ENCODE data around the gene RPL23. TPM values are rescaled to one million over a fixed set of nuclear protein-coding genes. Genes with fewer than 3 reads are reported as not detected.

RPL23 gene
- total and polyA plus RNA-seq, 9 of the 15 experiments (the other 6 are each of a cell fraction or from before 2014, with no cell fraction given) = 1,745 to 3,667 (median 3,096) TPM

DNA sequence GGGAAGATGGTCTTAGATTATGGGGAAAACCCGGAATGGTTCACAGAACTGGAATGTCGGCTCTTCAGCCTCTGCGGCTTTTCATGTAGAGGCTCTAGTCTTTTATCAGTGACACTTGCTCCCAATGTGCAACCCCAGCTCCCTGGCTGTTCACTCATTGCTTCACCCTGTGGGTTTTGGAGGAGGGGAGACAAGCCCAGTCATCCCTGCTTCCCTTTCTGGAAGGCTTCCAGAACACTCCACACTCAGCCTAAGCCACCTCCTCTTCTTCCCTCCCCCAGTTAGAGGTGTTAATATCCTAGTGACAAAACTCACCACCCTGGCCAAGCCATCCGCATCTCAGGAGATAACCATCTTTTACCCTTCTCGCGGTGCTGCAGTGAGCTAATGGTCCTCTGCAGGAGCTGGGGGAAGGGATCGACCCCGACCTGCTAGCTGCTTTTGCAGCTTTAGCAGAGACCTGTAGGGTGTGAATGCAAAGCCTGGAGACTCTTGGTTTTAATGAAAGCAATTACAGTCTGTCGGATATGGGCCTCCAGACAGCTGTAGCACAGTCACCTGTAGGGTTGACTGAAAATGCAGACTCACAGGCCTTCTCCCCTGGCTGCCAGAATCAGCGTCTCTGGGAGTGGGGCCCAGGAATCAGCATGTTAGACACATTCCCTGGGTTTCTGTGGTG is 47.6 kb upstream of the RPL23 start (continued):
- TF ChIP-seq, protein P1, sequence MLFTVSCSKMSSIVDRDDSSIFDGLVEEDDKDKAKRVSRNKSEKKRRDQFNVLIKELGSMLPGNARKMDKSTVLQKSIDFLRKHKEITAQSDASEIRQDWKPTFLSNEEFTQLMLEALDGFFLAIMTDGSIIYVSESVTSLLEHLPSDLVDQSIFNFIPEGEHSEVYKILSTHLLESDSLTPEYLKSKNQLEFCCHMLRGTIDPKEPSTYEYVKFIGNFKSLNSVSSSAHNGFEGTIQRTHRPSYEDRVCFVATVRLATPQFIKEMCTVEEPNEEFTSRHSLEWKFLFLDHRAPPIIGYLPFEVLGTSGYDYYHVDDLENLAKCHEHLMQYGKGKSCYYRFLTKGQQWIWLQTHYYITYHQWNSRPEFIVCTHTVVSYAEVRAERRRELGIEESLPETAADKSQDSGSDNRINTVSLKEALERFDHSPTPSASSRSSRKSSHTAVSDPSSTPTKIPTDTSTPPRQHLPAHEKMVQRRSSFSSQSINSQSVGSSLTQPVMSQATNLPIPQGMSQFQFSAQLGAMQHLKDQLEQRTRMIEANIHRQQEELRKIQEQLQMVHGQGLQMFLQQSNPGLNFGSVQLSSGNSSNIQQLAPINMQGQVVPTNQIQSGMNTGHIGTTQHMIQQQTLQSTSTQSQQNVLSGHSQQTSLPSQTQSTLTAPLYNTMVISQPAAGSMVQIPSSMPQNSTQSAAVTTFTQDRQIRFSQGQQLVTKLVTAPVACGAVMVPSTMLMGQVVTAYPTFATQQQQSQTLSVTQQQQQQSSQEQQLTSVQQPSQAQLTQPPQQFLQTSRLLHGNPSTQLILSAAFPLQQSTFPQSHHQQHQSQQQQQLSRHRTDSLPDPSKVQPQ (CRISPR knock-in tag; IDR thresholded peaks at IDR 0.05; ENCODE audit: borderline replicate concordance) = no peak
- TF ChIP-seq NBN (IDR thresholded peaks at IDR 0.05; ENCODE audit: low read depth) (peak; percentile 67; the same call in 1 of the 2 replicates), NR2F6 (CRISPR knock-in tag; IDR thresholded peaks at IDR 0.05) (no peak), SUPT5H (IDR thresholded peaks at IDR 0.05) (no peak), BRF1 (IDR thresholded peaks at IDR 0.05; ENCODE audit: borderline replicate concordance, extremely low read depth, insufficient read length) (no peak), ZNF584 (CRISPR knock-in tag; IDR thresholded peaks at IDR 0.05; ENCODE audit: low read depth) (no peak), ZZZ3 (IDR thresholded peaks at IDR 0.05) (no peak), KLF10 (CRISPR knock-in tag; IDR thresholded peaks at IDR 0.05) (no peak), FOXJ3 (CRISPR knock-in tag; IDR thresholded peaks at IDR 0.05) (no peak), PRPF4 (IDR thresholded peaks at IDR 0.05; ENCODE audit: insufficient read depth, low read depth, low read length, poor library complexity, severe bottlenecking) (no peak), PURB (CRISPR knock-in tag; IDR thresholded peaks at IDR 0.05; ENCODE audit: low read depth) (no peak), SRF (CRISPR knock-in tag; IDR thresholded peaks at IDR 0.05) (peak in 1 of 2 experiments; percentile 85; a peak in 1 of 4 replicates), NFXL1 (CRISPR knock-in tag; IDR thresholded peaks at IDR 0.05) (no peak), RB1 (IDR thresholded peaks at IDR 0.05; ENCODE audit: low read depth) (no peak), IRF2 (CRISPR knock-in tag; IDR thresholded peaks at IDR 0.05) (no peak)
- TF ChIP-seq, protein P2, sequence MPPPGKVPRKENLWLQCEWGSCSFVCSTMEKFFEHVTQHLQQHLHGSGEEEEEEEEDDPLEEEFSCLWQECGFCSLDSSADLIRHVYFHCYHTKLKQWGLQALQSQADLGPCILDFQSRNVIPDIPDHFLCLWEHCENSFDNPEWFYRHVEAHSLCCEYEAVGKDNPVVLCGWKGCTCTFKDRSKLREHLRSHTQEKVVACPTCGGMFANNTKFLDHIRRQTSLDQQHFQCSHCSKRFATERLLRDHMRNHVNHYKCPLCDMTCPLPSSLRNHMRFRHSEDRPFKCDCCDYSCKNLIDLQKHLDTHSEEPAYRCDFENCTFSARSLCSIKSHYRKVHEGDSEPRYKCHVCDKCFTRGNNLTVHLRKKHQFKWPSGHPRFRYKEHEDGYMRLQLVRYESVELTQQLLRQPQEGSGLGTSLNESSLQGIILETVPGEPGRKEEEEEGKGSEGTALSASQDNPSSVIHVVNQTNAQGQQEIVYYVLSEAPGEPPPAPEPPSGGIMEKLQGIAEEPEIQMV (tag; conservative IDR thresholded peaks at IDR 0.05; ENCODE audit: low read depth) = no peak
- TF ChIP-seq, protein P3, sequence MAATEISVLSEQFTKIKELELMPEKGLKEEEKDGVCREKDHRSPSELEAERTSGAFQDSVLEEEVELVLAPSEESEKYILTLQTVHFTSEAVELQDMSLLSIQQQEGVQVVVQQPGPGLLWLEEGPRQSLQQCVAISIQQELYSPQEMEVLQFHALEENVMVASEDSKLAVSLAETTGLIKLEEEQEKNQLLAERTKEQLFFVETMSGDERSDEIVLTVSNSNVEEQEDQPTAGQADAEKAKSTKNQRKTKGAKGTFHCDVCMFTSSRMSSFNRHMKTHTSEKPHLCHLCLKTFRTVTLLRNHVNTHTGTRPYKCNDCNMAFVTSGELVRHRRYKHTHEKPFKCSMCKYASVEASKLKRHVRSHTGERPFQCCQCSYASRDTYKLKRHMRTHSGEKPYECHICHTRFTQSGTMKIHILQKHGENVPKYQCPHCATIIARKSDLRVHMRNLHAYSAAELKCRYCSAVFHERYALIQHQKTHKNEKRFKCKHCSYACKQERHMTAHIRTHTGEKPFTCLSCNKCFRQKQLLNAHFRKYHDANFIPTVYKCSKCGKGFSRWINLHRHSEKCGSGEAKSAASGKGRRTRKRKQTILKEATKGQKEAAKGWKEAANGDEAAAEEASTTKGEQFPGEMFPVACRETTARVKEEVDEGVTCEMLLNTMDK (IDR thresholded peaks at IDR 0.05; ENCODE audit: borderline replicate concordance, insufficient read depth, low read depth, low read length, poor library complexity, severe bottlenecking) = no peak
- TF ChIP-seq, protein P4, sequence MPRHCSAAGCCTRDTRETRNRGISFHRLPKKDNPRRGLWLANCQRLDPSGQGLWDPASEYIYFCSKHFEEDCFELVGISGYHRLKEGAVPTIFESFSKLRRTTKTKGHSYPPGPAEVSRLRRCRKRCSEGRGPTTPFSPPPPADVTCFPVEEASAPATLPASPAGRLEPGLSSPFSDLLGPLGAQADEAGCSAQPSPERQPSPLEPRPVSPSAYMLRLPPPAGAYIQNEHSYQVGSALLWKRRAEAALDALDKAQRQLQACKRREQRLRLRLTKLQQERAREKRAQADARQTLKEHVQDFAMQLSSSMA (CRISPR knock-in tag; IDR thresholded peaks at IDR 0.05) = no peak
- TF ChIP-seq, protein P5, sequence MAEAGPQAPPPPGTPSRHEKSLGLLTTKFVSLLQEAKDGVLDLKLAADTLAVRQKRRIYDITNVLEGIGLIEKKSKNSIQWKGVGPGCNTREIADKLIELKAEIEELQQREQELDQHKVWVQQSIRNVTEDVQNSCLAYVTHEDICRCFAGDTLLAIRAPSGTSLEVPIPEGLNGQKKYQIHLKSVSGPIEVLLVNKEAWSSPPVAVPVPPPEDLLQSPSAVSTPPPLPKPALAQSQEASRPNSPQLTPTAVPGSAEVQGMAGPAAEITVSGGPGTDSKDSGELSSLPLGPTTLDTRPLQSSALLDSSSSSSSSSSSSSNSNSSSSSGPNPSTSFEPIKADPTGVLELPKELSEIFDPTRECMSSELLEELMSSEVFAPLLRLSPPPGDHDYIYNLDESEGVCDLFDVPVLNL (CRISPR knock-in tag; IDR thresholded peaks at IDR 0.05; ENCODE audit: low read depth) = no peak
